Heart left ventricle (tissue), 13 donors: ENCODE data around the gene CRB1.

ENCODE experiments used
- POLR2A ChIP-seq, 2 donors: fragments of 450-650 bp; IDR thresholded peaks; one replicate each; pipeline ENCODE4 v1.6.1; 2017; ENCODE audit warnings: antibody characterized with exemption in 2 of 2, mild to moderate bottlenecking in 2 of 2, moderate library complexity in 2 of 2
- TF ChIP-seq, protein P1 (sequence below), 12 donors: fragments of 200-600 bp; sonication (generic) in 4 of 12; IDR thresholded peaks; one replicate each; pipeline versions ENCODE4 v1.5.0 to v1.8.0; 2018 to 2022; ENCODE audit warnings: antibody characterized with exemption in 12 of 12, mild to moderate bottlenecking in 5 of 12
- donor health status: ischemic (EF 13 %, LVEDD 7.1; RV severe dilation, severe dysfunction).
- donor health status: DM: no; HTN: yes; CAD: no.
- donor health status: DM: no; HTN: no; CAD: no.
- donor health status: ischemic (EF 25% LVEDD 6.9; RV normal size, moderate dysfunction).
- donor health status: ischemic (EF 25% LVEDD 5.7; RV mildly dilated, moderate dysfunction).
- donor health status: ischemic (EF 35%, LVEDD 5.7; RV mildly dilated, moderate dysfunction).
- donor health status: nonischemic (EF 11% LVEDD 7.7; RV severe dilation, severe dysfunction).
- donor health status: DM: yes; HTN: yes; CAD: no.
- donor health status: PGD.
- donor health status: ischemic (EF 29% LVEDD 5.4; RV normal size, mild dysfunction).
- donor health status: nonischemic (EF 23%, LVEDD 6.1; RV moderate dilation, normal function).

- TF ChIP-seq, protein P1, sequence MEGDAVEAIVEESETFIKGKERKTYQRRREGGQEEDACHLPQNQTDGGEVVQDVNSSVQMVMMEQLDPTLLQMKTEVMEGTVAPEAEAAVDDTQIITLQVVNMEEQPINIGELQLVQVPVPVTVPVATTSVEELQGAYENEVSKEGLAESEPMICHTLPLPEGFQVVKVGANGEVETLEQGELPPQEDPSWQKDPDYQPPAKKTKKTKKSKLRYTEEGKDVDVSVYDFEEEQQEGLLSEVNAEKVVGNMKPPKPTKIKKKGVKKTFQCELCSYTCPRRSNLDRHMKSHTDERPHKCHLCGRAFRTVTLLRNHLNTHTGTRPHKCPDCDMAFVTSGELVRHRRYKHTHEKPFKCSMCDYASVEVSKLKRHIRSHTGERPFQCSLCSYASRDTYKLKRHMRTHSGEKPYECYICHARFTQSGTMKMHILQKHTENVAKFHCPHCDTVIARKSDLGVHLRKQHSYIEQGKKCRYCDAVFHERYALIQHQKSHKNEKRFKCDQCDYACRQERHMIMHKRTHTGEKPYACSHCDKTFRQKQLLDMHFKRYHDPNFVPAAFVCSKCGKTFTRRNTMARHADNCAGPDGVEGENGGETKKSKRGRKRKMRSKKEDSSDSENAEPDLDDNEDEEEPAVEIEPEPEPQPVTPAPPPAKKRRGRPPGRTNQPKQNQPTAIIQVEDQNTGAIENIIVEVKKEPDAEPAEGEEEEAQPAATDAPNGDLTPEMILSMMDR (IDR thresholded peaks at IDR 0.05), result no peak
- no peak for TF ChIP-seq POLR2A (IDR thresholded peaks at IDR 0.05)
Observed at GRCh38 chr1:197441999-197442414, 174.0 kb downstream of the CRB1 start.
